GM21528 (cell line): ENCODE results near the gene EPGN.

Experiments used
- ATAC-seq: cut with Tn5 transposase; IDR thresholded peaks from one replicate; pipeline ENCODE4 v1.9.1; 2021; ENCODE audit warnings: mild to moderate bottlenecking, moderate library complexity; ENCODE audit not compliant: unreplicated experiment, low FRiP score

Gene EPGN

DNA sequence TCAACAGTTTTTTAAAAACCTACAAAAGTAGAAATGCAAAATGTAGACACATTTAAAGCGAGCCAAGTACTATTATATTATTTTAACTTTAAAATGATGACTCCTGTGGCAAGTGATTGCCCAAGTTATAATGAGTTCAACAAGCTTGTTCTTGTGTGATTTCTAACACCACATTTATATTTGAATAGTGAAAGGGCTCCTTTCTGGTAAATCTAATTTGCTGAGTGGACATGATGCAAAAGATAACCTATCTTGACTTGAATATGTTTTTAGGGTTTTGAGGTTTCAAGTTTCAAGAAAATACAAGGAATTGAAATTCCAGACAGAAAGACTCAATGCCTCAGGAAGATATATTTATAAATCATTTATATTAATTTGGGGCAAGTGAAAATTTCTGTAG lies 1.1 kb upstream of the EPGN start:
- no peak for ATAC-seq

DNA sequence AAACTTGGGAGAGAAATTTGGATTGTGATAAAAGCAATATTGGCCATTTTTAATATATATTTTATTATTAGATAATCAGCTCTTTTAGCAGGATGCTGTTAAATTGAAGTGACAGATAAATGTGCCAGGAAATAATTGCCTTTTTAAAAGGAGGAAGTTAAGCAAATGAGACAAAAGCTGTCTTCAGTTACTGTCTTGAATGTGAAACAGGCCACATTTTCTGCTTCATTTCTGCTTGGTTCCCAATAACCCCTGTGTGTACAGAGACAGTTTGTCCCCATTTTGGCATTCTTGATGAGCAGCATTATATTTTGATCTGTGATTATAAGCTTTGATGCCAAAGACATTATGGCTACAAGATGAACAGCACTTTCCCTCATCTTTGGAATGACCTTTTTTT lies 953 bp downstream of the EPGN start:
- no peak for ATAC-seq

DNA sequence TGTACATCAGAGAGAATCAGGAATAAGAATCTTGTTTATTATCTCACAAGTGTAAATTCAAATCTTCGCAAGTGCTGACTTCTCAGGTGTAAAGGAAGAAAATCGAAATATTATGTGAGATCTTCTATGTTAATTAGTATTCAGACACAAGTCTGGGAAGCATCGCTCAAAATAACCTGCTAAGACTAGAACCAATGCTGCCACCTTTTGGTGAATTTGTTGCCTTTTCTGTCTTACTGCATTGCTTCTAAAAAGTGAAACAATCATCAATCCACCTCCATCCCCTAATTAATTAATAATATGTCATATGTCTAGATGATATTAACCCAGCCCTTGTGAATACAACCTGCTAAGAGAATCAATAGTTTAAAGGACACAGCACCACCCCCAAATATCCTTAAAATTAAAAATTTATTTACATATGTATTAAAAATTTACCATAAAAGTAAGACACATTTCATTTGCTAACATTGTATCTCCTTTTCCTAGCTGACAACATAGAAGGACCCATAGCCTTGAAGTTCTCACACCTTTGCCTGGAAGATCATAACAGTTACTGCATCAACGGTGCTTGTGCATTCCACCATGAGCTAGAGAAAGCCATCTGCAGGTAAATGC lies 3.5 kb downstream of the EPGN start:
- ATAC-seq = peak; percentile 76

DNA sequence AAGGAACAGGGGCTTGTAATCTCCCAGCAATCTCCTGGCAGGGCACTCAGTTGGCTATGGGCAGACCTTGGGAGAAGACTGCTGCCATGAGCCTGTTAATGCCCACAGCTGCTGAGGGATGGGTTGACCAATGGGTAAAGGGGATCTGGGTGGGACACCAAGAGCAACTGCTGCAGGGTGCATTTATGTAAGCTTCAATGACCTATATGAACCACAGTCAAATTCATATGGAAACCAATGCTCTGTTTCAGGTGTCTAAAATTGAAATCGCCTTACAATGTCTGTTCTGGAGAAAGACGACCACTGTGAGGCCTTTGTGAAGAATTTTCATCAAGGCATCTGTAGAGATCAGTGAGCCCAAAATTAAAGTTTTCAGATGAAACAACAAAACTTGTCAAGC lies 6.1 kb downstream of the EPGN start:
- ATAC-seq = no peak

DNA sequence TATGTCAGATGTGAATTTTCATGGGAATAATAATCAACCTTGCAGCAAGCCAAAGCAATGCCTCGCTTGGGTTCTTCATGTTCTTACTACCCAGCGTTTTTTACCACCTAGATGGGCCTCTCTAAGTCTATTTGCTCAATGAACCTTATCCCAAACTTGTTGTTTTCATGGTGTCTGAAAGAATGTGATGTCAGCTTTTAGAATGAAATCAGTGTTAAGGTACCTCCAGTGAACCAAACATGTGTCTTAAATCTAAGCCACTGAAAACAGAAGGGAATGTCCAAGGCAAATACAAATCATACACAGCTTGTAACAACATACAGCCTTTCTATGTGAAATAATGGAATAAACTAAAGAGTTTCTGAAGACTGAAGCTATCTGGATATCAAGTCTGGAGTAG lies 6.7 kb downstream of the EPGN start:
- ATAC-seq = no peak

DNA sequence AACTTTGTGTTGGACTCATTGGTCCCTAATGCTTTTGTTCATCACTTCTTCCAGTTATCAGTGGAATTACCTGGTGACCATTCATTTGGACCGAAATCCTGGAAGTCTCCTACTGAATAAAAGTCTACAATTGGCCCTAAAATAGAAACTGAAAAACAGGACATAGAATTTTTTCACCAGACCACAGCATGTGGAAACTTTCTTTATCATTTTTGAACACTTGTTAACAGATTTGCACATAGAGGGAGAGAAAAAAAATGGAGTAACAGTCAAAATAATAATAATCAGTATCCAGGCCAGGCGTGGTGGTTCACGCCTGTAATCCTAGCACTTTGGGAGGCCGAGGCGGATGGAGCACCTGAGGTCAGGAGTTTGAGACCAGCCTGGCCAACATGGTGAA lies 7.1 kb downstream of the EPGN start:
- ATAC-seq = no peak

DNA sequence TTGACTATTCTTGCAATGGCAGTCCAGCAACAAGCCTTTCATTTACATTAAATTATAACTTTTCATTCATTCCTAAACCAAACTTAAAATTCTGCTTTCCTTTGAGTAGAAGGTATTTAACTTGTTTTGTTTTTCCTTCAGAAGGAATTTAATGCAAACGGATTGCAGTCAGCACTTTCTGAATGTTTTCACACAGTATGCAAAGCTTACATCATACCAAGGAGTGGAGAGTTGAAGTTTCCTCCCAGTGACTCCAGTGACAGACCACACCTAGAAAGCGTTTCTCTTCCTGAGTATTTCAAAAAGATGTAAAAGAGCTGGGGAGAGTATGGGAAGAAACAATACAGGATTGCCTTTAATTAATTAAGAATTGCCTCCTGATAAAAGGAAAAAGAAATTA lies 8.1 kb downstream of the EPGN start:
- no peak for ATAC-seq

DNA sequence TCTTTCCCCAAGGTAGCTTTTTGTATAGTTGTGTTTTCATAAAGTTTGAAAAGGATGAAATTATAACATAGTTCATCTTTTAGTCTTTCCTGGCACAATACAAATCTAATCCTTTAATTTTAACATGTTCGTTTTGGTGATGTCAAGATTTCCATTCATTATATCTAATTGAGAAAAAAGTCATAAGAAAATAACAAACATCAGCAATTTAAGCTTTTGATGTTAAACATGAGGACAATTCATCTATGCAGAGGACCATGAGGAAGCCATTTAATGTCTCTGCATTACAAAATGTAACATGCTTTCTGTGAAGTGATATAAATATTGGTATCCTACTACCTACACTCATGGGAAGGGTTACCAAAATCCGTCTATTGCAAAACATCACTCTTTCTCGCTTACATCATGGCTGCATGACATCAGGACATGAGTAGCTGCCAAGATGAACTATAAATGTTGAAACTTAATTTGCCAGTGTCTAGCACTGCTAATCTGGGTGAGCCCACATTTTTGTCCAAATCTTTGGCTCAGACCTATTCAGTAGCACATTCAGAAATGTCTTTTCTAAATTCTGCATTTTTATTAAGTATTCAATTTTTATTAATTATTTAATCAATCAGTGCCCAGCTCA lies 9.5 kb downstream of the EPGN start:
- no peak for ATAC-seq

DNA sequence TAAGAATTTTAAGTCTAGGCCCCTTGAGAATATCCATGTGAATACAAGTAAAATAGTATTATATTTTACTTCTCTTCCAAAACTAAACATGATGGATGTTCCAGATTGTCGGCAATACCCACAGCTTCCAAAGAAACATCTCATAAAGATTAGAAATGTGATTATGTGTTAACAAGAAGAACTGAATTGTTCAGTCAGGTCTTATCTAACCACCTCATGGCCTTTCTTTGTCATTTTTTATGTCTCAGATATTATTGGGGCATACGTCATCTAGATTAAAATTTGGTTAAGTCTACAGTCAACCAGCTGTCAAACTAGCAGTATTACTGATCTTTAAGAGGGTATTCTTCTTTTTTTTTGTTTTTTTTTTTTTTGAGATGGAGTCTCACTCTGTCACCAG lies 10.0 kb downstream of the EPGN start:
- ATAC-seq = no peak

DNA sequence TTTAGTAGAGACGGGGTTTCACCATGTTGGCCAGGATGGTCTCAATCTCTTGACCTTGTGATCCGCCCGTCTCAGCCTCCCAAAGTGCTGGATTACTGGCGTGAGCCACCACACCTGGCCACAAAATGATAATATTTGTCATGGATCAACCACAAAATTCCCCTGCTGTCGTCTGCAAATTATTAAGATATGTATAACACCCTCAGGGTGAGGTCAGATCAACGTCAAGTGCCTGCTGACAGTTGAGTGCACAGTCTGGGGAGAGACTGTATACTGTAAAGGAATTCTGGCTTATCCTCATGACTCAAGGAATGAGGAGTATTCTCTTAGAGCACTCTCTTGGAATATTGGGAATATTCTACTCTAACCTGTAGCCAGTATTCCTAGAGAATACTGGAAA lies 11.2 kb downstream of the EPGN start:
- ATAC-seq = no peak

DNA sequence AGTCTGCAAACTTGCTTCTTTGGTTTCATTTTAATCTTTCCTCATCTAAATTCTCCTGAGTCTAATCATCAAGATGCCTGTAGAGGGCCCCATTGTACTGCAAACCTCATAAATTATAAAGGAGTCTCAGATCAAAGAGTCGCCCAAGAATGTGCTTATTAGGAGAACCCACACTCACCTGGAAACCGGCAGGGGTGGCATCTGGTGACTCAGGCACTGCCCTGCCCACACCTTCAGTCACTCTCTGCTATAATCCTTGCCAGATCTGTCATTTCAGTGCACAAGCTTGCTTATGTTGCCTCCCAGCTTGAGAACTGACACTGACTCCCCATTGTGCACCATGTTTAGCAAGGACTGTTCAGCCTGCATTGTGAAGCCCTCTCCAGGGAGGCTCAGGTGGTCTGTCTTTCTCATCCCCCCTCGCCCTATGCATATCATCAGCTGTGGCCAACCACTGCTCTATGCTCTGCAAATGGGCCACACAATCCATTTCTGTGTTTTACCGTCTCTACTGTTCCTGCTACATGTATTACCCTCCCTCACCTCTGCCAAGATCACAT lies 12.4 kb downstream of the EPGN start:
- ATAC-seq = peak; percentile 74

DNA sequence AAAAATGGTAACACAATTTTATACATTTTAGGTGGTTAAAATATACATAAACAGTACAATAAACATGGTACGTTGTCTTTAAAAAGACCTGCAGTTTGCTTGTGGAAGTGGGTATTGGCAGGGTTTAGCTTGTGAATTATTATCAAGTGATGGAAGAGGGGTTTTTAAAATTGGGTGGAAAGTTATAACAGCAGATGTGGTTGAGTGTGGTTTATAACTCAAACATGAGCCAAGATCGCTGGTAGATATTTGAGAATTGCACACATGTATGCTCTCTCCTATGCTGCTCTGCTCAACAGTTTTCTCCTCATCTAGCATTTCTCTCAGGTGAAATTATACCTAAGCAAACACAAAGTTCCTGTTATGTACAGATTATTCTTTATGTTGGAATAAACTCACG lies 14.0 kb downstream of the EPGN start:
- no peak for ATAC-seq

DNA sequence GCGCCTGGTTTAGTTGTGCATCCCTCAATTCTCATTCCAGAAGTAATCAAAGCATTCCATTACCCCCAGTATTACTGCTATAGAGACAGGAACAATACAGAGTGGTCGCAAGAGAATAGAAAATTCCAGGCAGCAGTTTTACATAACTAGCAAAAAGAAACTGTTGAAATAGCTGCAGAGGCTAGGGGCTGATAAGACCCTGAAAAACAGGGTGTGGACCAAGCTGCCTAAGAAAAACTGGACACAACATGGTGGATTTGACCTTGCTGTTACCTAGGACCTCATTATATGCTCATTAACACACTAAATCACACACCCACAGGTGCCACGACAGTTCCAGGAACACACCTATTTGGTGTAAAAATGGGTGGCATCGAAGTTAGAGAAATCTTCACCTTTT lies 15.4 kb downstream of the EPGN start:
- no peak for ATAC-seq

DNA sequence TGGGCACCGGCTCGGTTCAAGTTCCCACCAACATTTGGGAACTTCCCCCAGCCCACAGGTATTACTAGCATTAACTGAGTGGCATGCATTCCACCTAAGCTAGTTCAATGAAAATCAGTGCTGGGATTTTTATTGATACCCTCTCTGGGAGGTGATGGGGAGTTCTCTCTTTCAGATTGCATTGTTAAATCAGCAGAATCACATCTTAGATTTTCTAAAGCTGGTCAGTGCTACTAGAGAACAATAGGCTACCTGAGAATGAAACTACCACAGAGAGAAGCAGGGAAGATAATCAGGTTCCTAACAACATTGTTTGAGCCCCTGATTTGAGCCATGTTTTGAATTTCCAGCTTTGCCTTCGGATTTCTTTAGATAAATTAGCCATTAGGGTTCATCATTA lies 16.0 kb downstream of the EPGN start:
- ATAC-seq = no peak

DNA sequence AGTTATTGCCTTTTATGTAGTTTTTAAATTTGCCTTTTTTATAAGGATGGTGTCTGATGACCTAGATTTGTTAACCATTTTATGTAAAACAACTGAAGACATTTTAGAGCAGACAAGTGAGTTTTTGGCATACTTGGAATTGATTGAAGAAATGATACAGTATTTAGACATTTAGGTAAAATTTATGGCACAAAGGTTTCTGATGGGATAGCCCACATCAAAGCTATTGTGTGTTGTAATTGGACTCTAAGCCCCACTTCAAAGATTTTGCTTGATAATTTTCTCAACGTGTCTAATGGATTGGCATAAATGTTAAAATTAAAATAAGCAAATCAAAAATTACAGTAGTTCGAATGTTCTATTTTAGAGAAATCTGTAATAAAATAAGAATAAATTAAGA lies 17.6 kb downstream of the EPGN start:
- ATAC-seq = no peak

DNA sequence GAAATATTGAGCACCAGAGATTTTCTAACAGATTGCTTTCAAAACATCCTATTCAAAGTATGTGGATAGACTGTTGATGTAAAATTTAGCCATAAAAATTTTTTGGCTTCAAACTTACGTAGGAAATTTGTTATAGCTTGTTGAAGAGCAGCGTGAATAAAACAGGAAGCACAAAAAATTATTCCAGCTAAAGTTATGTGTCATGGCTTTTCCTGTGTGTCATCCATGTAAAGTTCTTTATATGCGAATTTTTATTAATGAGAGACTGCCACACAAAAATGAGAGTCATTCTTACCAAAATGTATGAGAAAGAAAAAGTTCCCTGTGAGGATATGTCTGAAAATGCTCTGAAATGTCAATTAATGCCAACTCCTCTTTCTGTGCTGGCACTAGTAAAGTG lies 19.5 kb downstream of the EPGN start:
- no peak for ATAC-seq

DNA sequence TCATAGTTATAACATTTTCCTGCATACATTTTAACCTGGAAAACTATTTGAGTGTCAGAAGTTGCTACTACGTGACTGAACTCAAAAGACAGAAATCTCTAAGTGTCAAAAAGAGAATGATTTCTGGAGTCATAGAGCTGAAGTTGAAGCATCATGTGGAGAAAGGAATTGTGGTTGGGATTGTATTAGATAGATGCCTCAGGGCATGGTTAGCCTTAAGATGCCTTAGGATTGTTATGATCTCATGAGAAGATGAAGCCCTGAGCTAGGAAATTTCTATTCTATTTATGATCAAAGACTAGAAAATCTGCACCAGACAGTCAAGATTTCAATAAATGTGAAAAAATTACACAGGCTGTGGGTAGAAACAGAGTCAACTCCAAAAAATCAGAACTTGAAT lies 20.2 kb downstream of the EPGN start:
- no peak for ATAC-seq

DNA sequence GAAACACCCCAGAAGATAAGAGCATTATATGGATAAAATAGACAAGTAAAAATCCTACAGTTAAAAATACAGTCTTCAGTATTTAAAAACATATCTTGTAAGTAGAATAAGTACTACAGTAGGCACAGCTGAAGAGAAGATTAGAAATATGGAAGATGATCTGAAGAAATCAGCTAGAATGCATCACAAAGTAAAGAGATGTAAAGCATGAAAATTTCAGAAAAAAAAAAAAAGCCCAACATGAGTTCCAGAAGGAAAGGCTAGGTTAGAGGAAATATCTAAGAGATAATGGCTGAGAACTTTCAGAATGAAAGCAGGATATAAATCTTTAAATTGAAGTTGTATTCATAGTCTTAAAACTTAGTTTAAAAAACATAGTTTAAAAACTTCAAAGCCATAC lies 21.0 kb downstream of the EPGN start:
- no peak for ATAC-seq

DNA sequence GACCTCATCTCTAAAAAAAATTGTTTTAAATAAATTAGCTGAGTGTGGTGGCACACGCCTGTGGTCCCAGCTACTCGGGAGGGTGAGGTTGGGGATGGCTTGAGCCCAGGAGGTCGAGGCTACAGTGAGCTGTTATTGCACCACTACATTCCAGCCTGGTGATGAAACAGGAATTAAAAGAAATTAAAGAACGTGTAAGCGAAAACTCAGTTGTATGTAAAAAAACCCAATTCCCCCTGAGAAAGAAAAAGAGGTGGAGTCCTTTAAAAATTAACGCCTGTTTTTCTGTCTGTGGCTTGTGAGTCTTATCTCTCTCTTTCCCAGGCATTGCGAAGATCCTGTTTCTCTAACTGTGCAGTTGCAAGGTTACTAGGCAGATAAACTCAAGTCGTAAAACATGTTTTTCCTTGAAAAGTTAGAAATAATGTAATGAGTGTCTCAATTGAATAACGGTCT lies 22.1 kb downstream of the EPGN start:
- no peak for ATAC-seq

DNA sequence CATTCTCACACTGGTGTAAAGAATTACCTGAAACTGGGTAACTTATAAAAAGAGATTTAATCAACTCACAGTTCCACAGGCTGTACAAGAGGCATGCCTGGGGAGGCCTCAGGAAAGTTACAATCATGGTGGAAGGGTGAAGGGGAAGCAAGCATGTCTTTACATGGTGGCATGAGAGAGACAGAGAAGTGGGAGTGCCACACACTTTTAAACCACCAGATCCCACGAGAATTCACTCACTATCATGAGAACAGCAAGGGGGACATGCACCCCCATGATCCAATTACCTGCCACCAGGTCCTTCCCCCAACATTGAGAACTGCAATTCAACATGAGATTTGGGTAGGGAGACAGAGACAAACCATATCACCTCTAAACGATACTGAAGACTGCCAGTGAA lies 23.0 kb downstream of the EPGN start:
- no peak for ATAC-seq

DNA sequence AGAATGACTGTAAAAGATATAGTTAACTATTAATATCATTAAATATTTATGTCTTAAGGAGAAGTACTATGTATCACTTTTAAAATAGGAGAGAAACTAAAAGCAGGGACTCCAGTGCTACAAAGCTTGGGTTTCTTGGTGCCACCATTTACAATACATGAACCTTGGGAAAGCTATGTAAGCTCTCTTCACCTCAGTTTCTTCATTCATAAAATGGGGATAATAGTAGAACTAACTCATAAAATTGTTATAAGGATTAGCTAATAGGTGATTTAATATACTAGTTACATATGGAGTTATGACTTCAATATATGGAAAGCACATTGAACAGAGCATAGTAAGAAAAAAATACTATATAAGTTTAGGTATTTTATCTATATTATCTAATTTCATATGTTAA lies 23.7 kb downstream of the EPGN start:
- no peak for ATAC-seq

DNA sequence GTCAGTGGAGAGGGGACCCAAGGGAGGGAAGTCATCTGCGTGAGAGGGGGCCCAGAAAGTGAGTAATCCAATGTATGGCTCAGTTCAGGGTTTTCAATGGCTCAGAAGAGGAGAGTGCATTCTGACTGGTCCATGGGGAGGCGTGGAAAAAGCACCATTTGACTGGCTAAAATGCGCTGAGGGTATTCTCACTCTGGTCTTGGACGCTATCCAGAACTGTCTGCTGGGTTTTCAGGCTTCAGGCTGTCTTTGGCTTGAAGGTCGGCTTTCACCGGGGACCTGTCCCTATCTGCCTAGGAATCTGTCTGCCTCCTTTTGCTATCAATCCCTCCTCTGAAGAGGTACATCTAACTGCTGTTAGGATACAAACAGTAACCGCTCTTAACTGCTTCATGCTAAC lies 26.4 kb downstream of the EPGN start:
- no peak for ATAC-seq
